H1 (cell line): Measurements from ENCODE around the gene RTF2. TPM values are rescaled to one million over a fixed set of nuclear protein-coding genes. Genes with fewer than 3 reads are reported as not detected.

Experiments
- CTCF ChIA-PET: fragments of 300-600 bp; sonication (Branson Sonifier 250); formaldehyde crosslinking; loops from one replicate; lab custom pipeline; 2021; ENCODE audit not compliant: partially characterized antibody; lab: Charles Lee
- POLR2A ChIA-PET: fragments of 300-600 bp; sonication (Branson Sonifier 250); formaldehyde crosslinking; loops from one replicate; lab custom pipeline; 2021; ENCODE audit warnings: inconsistent platforms; ENCODE audit not compliant: partially characterized antibody; lab: Charles Lee
- DNase-seq, 2 experiments: peaks; one replicate each; pipeline versions ENCODE4 v3.0.0 to v3.0.0-alpha.2; 2010 to 2022; ENCODE audit warnings: low spot score in 2 of 2, low read depth in 1 of 2, mixed read lengths in 1 of 2
- FAIRE-seq: peaks from 2 replicates; lab custom pipeline; 2011; peaks lifted over from hg19 to GRCh38; lab: Jason Lieb, UNC
- H2AFZ ChIP-seq: 2 replicates; pipeline ENCODE4 v1.8.1; 2012; ENCODE audit warnings: low read length, inconsistent platforms
- H2AK5ac ChIP-seq: 2 replicates; pipeline ENCODE4 v1.6.1; 2013; ENCODE audit warnings: low read depth, low read length
- H2BK120ac ChIP-seq: replicated peaks from 2 replicates; pipeline ENCODE3; 2013; ENCODE audit warnings: low read depth, low read length, inconsistent platforms
- H2BK12ac ChIP-seq: 2 replicates; pipeline ENCODE4 v1.6.1; 2013; ENCODE audit warnings: low read depth, low read length
- H2BK15ac ChIP-seq: 2 replicates; pipeline ENCODE4 v1.6.1; 2013; ENCODE audit warnings: low read length
- H2BK20ac ChIP-seq: 2 replicates; pipeline ENCODE4 v1.6.1; 2013; ENCODE audit warnings: low read length
- H2BK5ac ChIP-seq: 2 replicates; pipeline ENCODE4 v1.6.1; 2013; ENCODE audit warnings: low read depth, low read length
- H3K14ac ChIP-seq: 2 replicates; pipeline ENCODE4 v1.6.1; 2013; ENCODE audit warnings: inconsistent platforms; ENCODE audit not compliant: insufficient read length
- H3K18ac ChIP-seq: 2 replicates; pipeline ENCODE4 v1.6.1; 2013; ENCODE audit warnings: low read length; ENCODE audit errors: extremely low read depth
- H3K23ac ChIP-seq: 2 replicates; pipeline ENCODE4 v1.6.1; 2013; ENCODE audit warnings: inconsistent platforms; ENCODE audit not compliant: insufficient read length
- H3K23me2 ChIP-seq: 2 replicates; pipeline ENCODE4 v1.6.1; 2013; ENCODE audit warnings: low read depth, low read length
- H3K27ac ChIP-seq: 2 replicates; pipeline ENCODE4 v1.6.1; 2011; ENCODE audit warnings: low read depth, low read length, inconsistent platforms
- H3K27me3 ChIP-seq, 4 experiments: replicated peaks in 1 of 4; 1 replicate in 1 of 4; 2 replicates in 3 of 4; pipeline versions ENCODE4 v1.6.1 to v1.8.1; 2011 to 2013; ENCODE audit warnings: low read length in 3 of 4, mild to moderate bottlenecking in 3 of 4, inconsistent platforms in 2 of 4, mixed read lengths in 2 of 4, moderate library complexity in 1 of 4; ENCODE audit not compliant: control insufficient read depth in 3 of 4, insufficient read depth in 3 of 4; ENCODE audit errors: extremely low read depth in 1 of 4
- H3K36me3 ChIP-seq, 4 experiments: 2 replicates each; pipeline versions ENCODE4 v1.6.1 to v1.8.1; 2011 to 2013; ENCODE audit warnings: mild to moderate bottlenecking in 4 of 4, low read length in 3 of 4, moderate library complexity in 2 of 4, control low read depth in 1 of 4, inconsistent platforms in 1 of 4; ENCODE audit not compliant: insufficient read depth in 4 of 4, control insufficient read depth in 2 of 4
- H3K4ac ChIP-seq: replicated peaks from 2 replicates; pipeline ENCODE3; 2013; ENCODE audit warnings: low read length, low read depth, mixed read lengths, inconsistent platforms; ENCODE audit not compliant: insufficient read length
- H3K4me1 ChIP-seq, 4 experiments: replicated peaks in 1 of 4; 1 replicate in 1 of 4; 2 replicates in 3 of 4; pipeline versions ENCODE4 v1.6.1 to v1.8.1; 2011 to 2013; ENCODE audit warnings: low read length in 3 of 4, inconsistent platforms in 2 of 4, mixed read lengths in 1 of 4; ENCODE audit not compliant: insufficient read depth in 4 of 4, control insufficient read depth in 3 of 4
- H3K4me2 ChIP-seq, 2 experiments: 2 replicates each; pipeline versions ENCODE4 v1.6.1 to v1.8.1; 2011 to 2013; ENCODE audit warnings: low read depth in 2 of 2, low read length in 2 of 2, control low read depth in 1 of 2, inconsistent platforms in 1 of 2, mild to moderate bottlenecking in 1 of 2; ENCODE audit not compliant: insufficient read depth in 1 of 2
- H3K4me3 ChIP-seq, 4 experiments: fragments of 200-600, 300-600 bp in 1 of 4; sonication (generic), shearing (Covaris generic), sonication (Bioruptor Twin) in 1 of 4; 2 replicates each; pipeline versions ENCODE4 v1.5.1 to v1.8.1; 2011 to 2016; ENCODE audit warnings: low read length in 4 of 4, low read depth in 3 of 4, control low read depth in 2 of 4, inconsistent platforms in 2 of 4, mild to moderate bottlenecking in 2 of 4, mixed read lengths in 1 of 4, moderate library complexity in 1 of 4; ENCODE audit not compliant: insufficient read depth in 2 of 4; ENCODE audit errors: extremely low read depth in 1 of 4
- H3K56ac ChIP-seq: replicated peaks from 2 replicates; pipeline ENCODE3; 2013; ENCODE audit warnings: low read depth, mild to moderate bottlenecking, mixed read lengths, low read length, inconsistent platforms; ENCODE audit not compliant: insufficient read length
- H3K79me1 ChIP-seq: 2 replicates; pipeline ENCODE4 v1.6.1; 2013; ENCODE audit warnings: low read depth, low read length, control low read depth
- H3K79me2 ChIP-seq, 2 experiments: 2 replicates each; pipeline versions ENCODE4 v1.6.1 to v1.8.1; 2012 to 2013; ENCODE audit warnings: low read length in 2 of 2, mild to moderate bottlenecking in 2 of 2, inconsistent platforms in 1 of 2; ENCODE audit not compliant: insufficient read depth in 2 of 2, control insufficient read depth in 1 of 2
- H3K9ac ChIP-seq, 4 experiments: replicated peaks in 1 of 4; 1 replicate in 1 of 4; 2 replicates in 3 of 4; pipeline versions ENCODE4 v1.6.1 to v1.8.1; 2011 to 2013; ENCODE audit warnings: low read depth in 3 of 4, low read length in 3 of 4, control low read depth in 2 of 4, mild to moderate bottlenecking in 2 of 4, moderate library complexity in 2 of 4, inconsistent platforms in 1 of 4; ENCODE audit errors: extremely low read depth in 1 of 4
- H3K9me3 ChIP-seq, 2 experiments: 2 replicates each; pipeline versions ENCODE4 v1.6.1 to v1.8.1; 2012 to 2013; ENCODE audit warnings: mild to moderate bottlenecking in 2 of 2, moderate library complexity in 2 of 2, control low read depth in 1 of 2, inconsistent platforms in 1 of 2, low read depth in 1 of 2, low read length in 1 of 2, mixed read lengths in 1 of 2; ENCODE audit not compliant: insufficient read depth in 2 of 2
- H4K20me1 ChIP-seq, 2 experiments: replicated peaks in 1 of 2; 2 replicates each; pipeline versions ENCODE3 to v1.8.1; 2011 to 2013; ENCODE audit warnings: inconsistent platforms in 2 of 2, low read length in 2 of 2, mild to moderate bottlenecking in 1 of 2; ENCODE audit not compliant: insufficient read depth in 2 of 2, control insufficient read depth in 1 of 2
- H4K5ac ChIP-seq: 2 replicates; pipeline ENCODE4 v1.6.1; 2013; ENCODE audit warnings: low read length, low read depth, mixed read lengths, inconsistent platforms; ENCODE audit not compliant: insufficient read length
- H4K8ac ChIP-seq: 2 replicates; pipeline ENCODE4 v1.8.0; 2013; ENCODE audit warnings: mild to moderate bottlenecking, moderate library complexity, low read length, inconsistent platforms; ENCODE audit not compliant: insufficient read depth; ENCODE audit errors: extremely low read depth
- H4K91ac ChIP-seq: replicated peaks from 2 replicates; pipeline ENCODE3; 2013; ENCODE audit warnings: low read length, mixed read lengths, inconsistent platforms; ENCODE audit not compliant: insufficient read length
- BACH1 ChIP-seq: IDR thresholded peaks from 2 replicates; pipeline ENCODE4 v1.6.1; 2012; ENCODE audit warnings: low read length, improper control_type of control experiment
- BCL11A ChIP-seq, 2 experiments: IDR thresholded peaks; one replicate each; pipeline ENCODE4 v1.6.1; 2011; ENCODE audit warnings: low read depth in 2 of 2, low read length in 2 of 2, mild to moderate bottlenecking in 2 of 2
- CHD2 ChIP-seq: IDR thresholded peaks from 2 replicates; pipeline ENCODE4 v1.6.1; 2012; ENCODE audit warnings: low read length, improper control_type of control experiment
- EGR1 ChIP-seq: IDR thresholded peaks from 2 replicates; pipeline ENCODE4 v1.6.1; 2011; ENCODE audit warnings: low read depth, low read length, borderline replicate concordance
- GABPA ChIP-seq: IDR thresholded peaks from 2 replicates; pipeline ENCODE4 v1.6.1; 2011; ENCODE audit warnings: mild to moderate bottlenecking, low read length, moderate library complexity, borderline replicate concordance; ENCODE audit not compliant: insufficient read depth
- HDAC2 ChIP-seq, 2 experiments: fragments of 300-600 bp in 1 of 2; sonication (generic) in 1 of 2; IDR thresholded peaks; 2 replicates each; pipeline ENCODE4 v1.6.1; 2011 to 2012; ENCODE audit warnings: low read depth in 2 of 2, low read length in 2 of 2, mild to moderate bottlenecking in 2 of 2, moderate library complexity in 2 of 2, borderline replicate concordance in 1 of 2, inconsistent platforms in 1 of 2
- KDM4A ChIP-seq: IDR thresholded peaks from one replicate; pipeline ENCODE4 v1.7.1; 2012; ENCODE audit warnings: low read depth, mild to moderate bottlenecking, moderate library complexity, low read length, inconsistent platforms; ENCODE audit not compliant: severe bottlenecking
- POLR2AphosphoS5 ChIP-seq: IDR thresholded peaks from 2 replicates; pipeline ENCODE4 v1.6.1; 2011; ENCODE audit warnings: low read depth, low read length
- POU5F1 ChIP-seq: IDR thresholded peaks from 2 replicates; pipeline ENCODE4 v1.6.1; 2011; ENCODE audit warnings: low read depth, mild to moderate bottlenecking, low read length, moderate library complexity
- SIN3A ChIP-seq, 2 experiments: IDR thresholded peaks in 1 of 2; conservative IDR thresholded peaks in 1 of 2; 2 replicates each; pipeline ENCODE4 v1.6.1; 2011 to 2012; ENCODE audit warnings: low read length in 2 of 2, improper control_type of control experiment in 1 of 2, low read depth in 1 of 2, mild to moderate bottlenecking in 1 of 2
- SIX5 ChIP-seq: IDR thresholded peaks from 2 replicates; pipeline ENCODE4 v1.6.1; 2011; ENCODE audit warnings: mild to moderate bottlenecking, low read depth, low read length
- SP2 ChIP-seq: IDR thresholded peaks from 2 replicates; pipeline ENCODE4 v1.6.1; 2012; ENCODE audit warnings: mild to moderate bottlenecking, low read length, inconsistent platforms
- SP4 ChIP-seq: IDR thresholded peaks from 2 replicates; pipeline ENCODE4 v1.6.1; 2012; ENCODE audit warnings: low read length, inconsistent platforms
- YY1 ChIP-seq: IDR thresholded peaks from 2 replicates; pipeline ENCODE4 v1.6.1; 2011; ENCODE audit warnings: low read depth, mild to moderate bottlenecking, low read length
- whole genome bisulfite sequencing, 2 experiments: shearing (Covaris generic) in 1 of 2; methylation state at CpG; one replicate each; pipeline versions ENCODE4 v1.1.6 to v1.1.7; 2013 to 2015; ENCODE audit warnings: low lambda C conversion rate in 2 of 2, mixed read lengths in 2 of 2, inconsistent platforms in 1 of 2, low coverage in 1 of 2, missing lambda C conversion rate in 1 of 2; ENCODE audit not compliant: insufficient replicate concordance in 2 of 2, insufficient coverage in 1 of 2, insufficient read length in 1 of 2; ENCODE audit errors: extremely low coverage in 1 of 2, missing lambda C conversion rate in 1 of 2; 5-methylcytosine and 5-hydroxymethylcytosine counted together
- polyA plus RNA-seq, 7 experiments: library from polyadenylated mRNA; depleted of rRNA in 3 of 7; stranded (reverse) in 5 of 7; unstranded in 2 of 7; fragments of >200 nt in 5 of 7; fragments of 200-250 nt in 2 of 7; gene quantifications; 1 replicate in 5 of 7; 2 replicates in 1 of 7; 4 replicates in 1 of 7; pipeline versions ENCODE4 v1.2.1 to v1.2.3, GENCODE V29; 2011 to 2013; ENCODE audit warnings: missing spikeins in 2 of 7, mixed read lengths in 2 of 7
- total RNA-seq: library from RNA; stranded (reverse); fragmentation: NEBNext Ultra II Directional; extraction: Animal tissue kit (Norgen Biotek cat#: 25700); gene quantifications from 2 replicates; pipeline ENCODE4 v1.2.1, GENCODE V29; 2021
- TF ChIP-seq, protein P1 (sequence below): IDR thresholded peaks from 2 replicates; pipeline ENCODE4 v1.6.1; 2011; ENCODE audit warnings: low read depth, mild to moderate bottlenecking, low read length; ENCODE audit not compliant: insufficient read depth

RTF2 gene
- total and polyA plus RNA-seq, 2 of the 8 experiments (the other 6 are each of a cell fraction or from before 2014, with no cell fraction given): 33.9 to 51.2 TPM

DNA sequence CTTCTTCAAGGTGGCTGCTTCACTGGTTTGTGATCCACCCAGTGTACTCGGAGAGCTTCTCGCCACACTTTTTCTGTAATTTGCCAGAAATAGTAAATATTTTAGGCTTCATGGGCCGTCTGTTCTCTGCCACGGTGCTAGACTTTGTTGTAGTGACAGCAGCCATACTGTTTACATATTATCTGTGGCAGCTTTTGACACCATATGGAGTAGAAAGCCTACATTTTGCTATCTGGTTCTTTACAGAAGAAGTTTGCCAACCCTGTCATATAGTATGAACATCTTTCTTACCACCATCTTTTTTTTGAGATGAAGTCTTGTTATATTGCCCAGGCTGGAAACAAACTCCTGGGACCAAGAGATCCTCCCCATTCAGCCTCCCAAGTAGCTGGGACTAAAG is 97.1 kb downstream of the RTF2 start:
- FAIRE-seq: no peak
- H3K27me3 ChIP-seq: no peaks in the 10 kb centered on the region
- no peak overlapping the region for H4K91ac ChIP-seq
- POLR2A ChIA-PET: interaction anchor here (0.6 kb wide), 1 partner anchor 976 kb away, joined by 4 read pairs; no protein-coding TSS in a partner anchor
- no peak overlapping the region for H4K5ac ChIP-seq
- H3K56ac ChIP-seq: no peak overlapping the region
- no peak overlapping the region for H2BK5ac ChIP-seq
- no peak overlapping the region for H3K4me2 ChIP-seq
- H3K18ac ChIP-seq: no peak overlapping the region
- no peak overlapping the region for H2BK120ac ChIP-seq
- no peak overlapping the region for H3K14ac ChIP-seq
- H3K4me3 ChIP-seq: no peak overlapping the region
- H3K36me3 ChIP-seq: no peaks in the 10 kb centered on the region
- H4K8ac ChIP-seq: no peak overlapping the region
- H2AFZ ChIP-seq: no peak overlapping the region
- H3K79me2 ChIP-seq: no peaks in the 10 kb centered on the region
- no peak overlapping the region for H2BK20ac ChIP-seq
- DNase-seq: no peak
- 90% methylated on average over 4 of the region's 4 CpGs; no CpG with 5 or more reads in 1 of the 2 experiments for WGBS, 2 experiments
- CTCF ChIA-PET: interaction anchor here (0.6 to 1.9 kb wide), 6 partner anchors 11 to 1133 kb away, joined by 3 to 15 read pairs (median 6); no protein-coding TSS in a partner anchor
- H3K23me2 ChIP-seq: no peaks in the 10 kb centered on the region
- H3K23ac ChIP-seq: no peak overlapping the region
- no peaks in the 10 kb centered on the region for H3K79me1 ChIP-seq
- no peak overlapping the region for H3K27ac ChIP-seq
- H2BK15ac ChIP-seq: no peak overlapping the region
- H4K20me1 ChIP-seq: no peaks in the 10 kb centered on the region
- no peak overlapping the region for H3K9ac ChIP-seq
- no peak overlapping the region for H2BK12ac ChIP-seq
- H3K4ac ChIP-seq: no peak overlapping the region
- no peaks in the 10 kb centered on the region for H3K9me3 ChIP-seq
- H3K4me1 ChIP-seq: no peaks in the 10 kb centered on the region; a peak in 1 of 7 replicates
- H2AK5ac ChIP-seq: no peak overlapping the region
- TF ChIP-seq GABPA (no peak), SIX5 (no peak), YY1 (no peak), POLR2AphosphoS5 (no peak), BACH1 (no peak), CHD2 (no peak), SP4 (no peak), EGR1 (no peak), POU5F1 (no peak), SIN3A (conservative IDR thresholded peaks at IDR 0.05 in 1 of 2, IDR thresholded peaks at IDR 0.05 in 1 of 2; ENCODE audit: low read depth in 1 of 2, low read length in 2 of 2) (no peak), SP2 (no peak), HDAC2 (IDR thresholded peaks at IDR 0.05; ENCODE audit: borderline replicate concordance in 1 of 2, low read depth in 2 of 2, low read length in 2 of 2) (no peak), BCL11A (IDR thresholded peaks at IDR 0.05; ENCODE audit: low read depth in 2 of 2, low read length in 2 of 2) (no peak), KDM4A (no peak)
- TF ChIP-seq, protein P1, sequence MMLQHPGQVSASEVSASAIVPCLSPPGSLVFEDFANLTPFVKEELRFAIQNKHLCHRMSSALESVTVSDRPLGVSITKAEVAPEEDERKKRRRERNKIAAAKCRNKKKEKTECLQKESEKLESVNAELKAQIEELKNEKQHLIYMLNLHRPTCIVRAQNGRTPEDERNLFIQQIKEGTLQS: no peak
